Midbrain (tissue), 1 donor: Measurements from ENCODE around the gene TDRD12.
"Not testable (repeated sequence)": the region's sequence is repeated elsewhere in the genome, so short reads cannot be mapped to it uniquely, and the experiment has no call there.

Experiments
- DNase-seq: peaks from one replicate; lab custom pipeline; 2025; lab: John Stamatoyannopoulos, UW

Gene TDRD12

DNA sequence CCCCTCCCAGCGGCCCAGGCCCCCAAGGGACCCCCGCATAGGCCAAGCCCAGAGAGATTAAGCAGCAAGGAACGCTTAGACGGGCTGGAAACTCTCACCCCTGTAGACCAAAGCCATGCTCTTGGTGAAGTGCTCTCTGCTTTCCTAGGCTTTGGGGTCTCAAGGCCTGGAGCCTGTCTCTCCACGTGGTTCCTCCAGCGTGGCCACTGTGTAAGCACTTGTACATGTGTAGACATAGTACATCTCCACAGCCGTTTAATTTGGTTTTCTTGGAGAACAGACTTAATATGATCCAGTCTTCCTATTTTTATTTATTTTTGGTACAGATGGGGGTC lies 26.9 kb upstream of the TDRD12 start:
- DNase-seq, result no peak

- DNase-seq, result not testable (repeated sequence)
Observed at GRCh38 chr19:32693151-32694108, 26.1 kb upstream of the TDRD12 start.

DNA sequence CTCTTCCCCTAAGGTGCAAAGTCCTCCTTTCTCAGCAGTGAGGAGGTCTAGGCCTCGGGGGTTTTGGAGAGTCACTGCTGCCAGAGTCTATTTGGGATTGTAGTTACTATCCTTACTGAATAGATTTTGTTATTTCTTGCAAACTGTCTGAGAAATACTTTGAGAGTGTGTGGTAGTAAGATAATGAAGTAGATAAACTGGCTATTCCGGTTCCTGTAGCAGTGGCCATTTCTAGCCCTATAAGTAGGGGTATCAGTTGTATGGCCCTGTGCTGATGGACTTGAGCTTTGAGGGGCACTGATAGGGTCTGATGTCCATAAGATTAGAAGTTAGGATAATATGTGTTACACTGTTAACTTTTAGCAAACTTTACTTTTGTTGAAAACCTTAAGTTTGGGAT lies 25.3 kb upstream of the TDRD12 start:
- DNase-seq, result not testable (repeated sequence)

DNA sequence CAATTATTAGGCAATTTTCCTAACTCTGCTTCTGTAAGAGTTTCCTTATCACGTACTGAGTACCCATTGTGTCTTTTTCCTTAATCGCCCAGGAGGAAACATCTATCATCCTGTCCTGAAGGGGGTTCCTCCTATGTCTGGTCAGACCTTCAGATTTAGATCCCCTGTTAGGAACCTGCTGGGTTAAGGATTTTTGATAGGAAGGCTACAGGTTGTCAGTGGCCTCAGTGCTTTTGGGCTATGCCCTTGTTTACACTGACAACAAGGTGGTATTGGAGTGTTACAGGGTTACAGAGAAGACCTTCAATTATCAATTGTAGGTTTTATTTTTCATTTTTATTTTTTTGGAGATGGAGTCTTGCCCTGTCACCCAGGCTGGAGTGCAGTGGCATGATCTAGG lies 24.7 kb upstream of the TDRD12 start:
- not testable (repeated sequence) for DNase-seq

DNA sequence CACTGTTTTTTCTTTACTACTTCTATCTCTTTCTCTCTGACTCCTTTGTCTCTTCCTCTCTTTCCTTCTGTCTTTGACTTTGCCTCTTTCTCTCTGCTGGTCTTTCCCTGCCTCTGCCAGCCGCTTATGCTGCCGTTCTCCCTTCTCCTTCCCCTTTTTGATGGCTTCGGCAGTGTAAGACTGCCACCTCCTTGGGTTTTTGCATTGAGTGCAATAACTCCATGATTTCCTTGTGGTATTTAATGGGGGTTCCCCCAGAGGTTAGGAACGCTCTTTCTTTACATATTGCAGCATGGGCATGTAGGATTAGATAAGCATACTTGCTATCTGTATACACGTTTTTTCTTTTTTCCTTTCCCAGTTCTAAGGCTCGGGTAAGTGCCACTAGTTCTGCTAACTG lies 24.1 kb upstream of the TDRD12 start:
- DNase-seq, result not testable (repeated sequence)

DNA sequence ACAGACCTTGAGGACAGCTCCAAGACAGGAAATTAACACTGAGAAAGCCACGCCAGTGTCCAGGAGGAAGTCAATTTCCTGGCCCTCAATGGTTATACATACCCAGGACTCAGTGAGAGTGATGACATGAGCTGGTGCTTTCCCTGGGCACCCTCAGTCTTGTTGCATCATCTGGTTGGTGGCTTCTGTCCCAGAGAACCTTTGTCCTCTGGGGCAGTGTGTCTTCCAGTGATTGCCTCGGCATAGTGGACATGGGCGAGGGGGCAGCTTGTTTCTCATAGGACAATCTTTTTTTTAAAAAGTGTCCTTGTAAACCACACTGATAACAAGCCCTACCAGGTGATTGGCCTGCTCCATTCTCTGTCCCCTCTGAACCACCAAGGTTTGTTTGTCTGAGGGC lies 22.8 kb upstream of the TDRD12 start:
- DNase-seq, result not testable (repeated sequence)

DNA sequence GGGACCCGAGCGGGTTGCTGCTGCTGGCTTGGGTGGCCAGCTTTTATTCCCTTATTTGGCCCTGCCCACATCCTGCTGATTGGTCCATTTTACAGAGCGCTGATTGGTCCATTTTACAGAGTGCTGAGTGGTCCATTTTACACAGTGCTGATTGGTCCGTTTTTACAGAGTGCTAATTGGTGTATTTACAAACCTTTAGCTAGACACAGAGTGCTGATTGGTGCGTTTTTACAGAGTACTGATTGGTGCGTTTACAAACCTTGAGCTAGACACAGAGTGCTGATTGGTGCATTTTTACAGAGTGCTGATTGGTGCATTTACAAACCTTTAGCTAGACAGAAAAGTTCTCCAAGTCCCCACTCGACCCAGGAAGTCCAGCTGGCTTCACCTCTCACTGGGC lies 19.4 kb upstream of the TDRD12 start:
- DNase-seq, result not testable (repeated sequence)

DNA sequence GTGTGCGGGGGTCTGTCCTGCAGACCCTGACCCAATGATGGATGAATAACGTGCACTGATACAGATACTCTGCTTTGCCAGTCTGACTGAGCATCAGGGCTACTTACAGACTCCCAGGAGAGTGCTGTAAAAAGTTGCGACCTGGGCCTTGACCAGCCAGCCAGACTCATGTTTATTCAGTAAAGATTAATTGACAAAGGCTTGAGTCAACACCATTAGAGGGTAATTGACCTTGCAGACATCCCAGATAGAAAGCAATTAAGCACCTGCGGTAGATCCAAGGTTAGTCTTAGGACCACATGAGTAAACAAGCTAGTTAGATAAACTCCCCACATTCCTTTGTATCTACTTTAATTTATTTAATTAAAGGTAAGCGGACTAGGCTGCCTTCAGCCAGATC lies 17.6 kb upstream of the TDRD12 start:
- no peak for DNase-seq

DNA sequence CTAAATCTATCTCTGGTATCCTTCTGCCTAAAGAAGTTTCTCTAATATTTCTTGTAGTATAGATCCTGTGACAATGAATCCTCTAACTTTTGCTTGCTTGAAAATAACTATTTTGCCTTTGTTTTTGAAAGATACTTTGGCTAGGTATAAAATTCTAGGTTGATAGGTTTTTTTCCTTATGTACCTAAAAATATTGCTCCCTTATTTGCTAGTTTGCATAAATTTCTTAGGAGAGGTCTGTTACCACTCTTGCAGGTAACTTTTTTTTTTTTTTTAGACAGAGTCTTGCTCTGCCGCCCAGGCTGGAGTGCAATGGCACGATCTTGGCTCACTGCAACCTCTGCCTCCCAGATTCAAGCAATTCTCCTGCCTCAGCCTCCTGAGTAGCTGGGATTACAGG lies 15.6 kb upstream of the TDRD12 start:
- DNase-seq, result not testable (repeated sequence)

GRCh38 chr19:32708457-32708856 lies 11.1 kb upstream of the TDRD12 start:
- no peak for DNase-seq

GRCh38 chr19:32709032-32709431 lies 10.5 kb upstream of the TDRD12 start:
- no peak for DNase-seq

GRCh38 chr19:32711747-32712146 lies 7.8 kb upstream of the TDRD12 start:
- no peak for DNase-seq

DNA sequence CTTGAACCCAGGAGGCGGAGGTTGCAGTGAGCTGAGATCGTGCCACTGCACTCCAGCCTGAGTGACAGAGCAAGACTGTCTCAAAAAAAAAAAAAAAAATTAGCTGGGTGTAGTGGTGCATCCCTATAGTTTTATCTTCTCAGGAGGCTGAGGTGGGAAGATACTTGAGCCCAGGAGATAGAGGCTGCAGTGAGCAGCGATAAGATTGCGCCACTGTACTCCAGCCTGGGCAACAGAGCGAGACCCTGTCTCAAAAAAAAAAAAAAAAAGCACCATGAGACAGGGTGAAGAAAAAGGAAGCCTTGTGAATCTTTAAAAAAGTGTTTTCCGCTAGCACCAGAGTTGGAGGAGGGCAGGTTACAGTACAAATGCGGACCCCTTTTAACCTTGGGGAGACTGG lies 3.4 kb upstream of the TDRD12 start:
- DNase-seq, result not testable (repeated sequence)

DNA sequence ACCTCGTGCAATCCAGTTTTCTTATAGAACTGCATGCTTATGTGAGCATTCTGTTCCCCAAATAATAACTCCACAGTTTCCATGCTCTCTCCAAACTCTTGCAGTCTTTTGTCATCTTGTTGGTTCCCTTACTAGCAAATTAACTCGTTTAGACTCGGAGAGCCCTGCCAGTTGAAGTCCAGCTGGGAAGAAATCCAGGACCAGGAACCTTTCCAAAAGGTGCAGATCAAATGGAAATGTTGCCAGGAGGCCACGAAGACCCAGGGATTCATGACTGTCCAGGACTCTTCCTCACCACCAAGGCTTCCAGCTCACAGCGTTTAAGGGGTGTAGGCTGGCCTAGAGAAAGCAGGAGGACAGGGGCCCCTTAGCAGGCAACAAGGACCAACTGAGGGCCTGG lies 2.1 kb upstream of the TDRD12 start:
- no peak for DNase-seq

DNA sequence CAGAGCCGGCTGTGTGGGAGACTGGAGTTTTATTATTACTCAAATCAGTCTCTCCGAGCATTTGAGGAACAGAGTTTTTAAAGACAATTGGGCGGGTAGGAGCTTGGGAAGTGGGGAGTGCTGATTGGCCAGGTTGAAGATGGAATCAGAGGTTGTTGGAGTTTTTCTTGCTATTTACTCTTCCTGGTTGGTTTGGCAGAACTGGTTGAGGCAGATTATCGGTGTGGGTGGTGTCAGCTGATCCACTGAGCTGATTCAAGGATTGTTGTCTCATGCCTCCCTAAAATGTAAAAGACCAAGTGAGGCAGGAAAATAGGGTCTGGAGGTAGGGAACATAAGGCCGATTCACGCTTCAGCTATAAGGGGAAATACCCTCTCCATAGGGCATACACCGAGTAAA lies 1.3 kb upstream of the TDRD12 start:
- DNase-seq, result no peak

- no peak for DNase-seq
Observed at GRCh38 chr19:32720216-32720935, 809 bp downstream of the TDRD12 start.

DNA sequence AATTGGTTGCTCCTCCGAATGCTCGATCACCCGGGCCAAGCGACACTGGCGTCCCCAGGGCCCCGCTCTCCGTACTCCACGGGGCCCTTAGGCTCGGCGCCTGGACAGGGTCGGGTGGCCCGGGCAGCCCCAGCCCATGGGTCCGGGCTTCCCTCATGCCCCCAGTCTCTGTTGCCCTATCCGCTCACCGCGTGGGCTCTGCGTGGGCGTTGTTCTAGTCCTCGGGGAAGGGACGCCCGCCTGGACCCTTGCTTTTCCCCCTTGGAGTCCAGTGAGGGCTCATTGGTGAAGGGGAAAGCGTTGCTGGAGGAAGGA lies 1.3 kb downstream of the TDRD12 start:
- DNase-seq, result no peak

GRCh38 chr19:32735936-32736335 lies 16.4 kb downstream of the TDRD12 start:
- DNase-seq, result no peak

DNA sequence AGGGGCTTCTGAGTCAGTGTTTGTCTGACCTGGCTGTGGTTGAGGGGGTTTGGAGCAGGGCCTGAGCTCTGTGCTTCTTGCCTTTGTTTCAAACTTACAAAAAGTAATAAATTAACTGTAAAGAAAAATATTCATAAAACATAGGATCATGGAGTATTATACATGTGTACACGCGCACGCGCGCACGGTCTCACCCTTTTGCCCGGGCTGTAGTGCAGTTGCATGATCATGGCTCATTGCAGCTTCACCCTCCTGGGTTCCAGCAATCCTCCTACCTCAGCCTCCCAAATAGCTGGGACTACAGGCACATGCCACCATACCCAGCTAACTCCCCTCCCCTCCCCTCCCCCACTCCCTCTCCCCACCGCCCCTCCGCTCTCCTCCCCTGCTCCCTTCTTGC lies 23.5 kb downstream of the TDRD12 start:
- DNase-seq, result no peak

GRCh38 chr19:32743447-32743846 lies 23.9 kb downstream of the TDRD12 start:
- DNase-seq, result no peak

DNA sequence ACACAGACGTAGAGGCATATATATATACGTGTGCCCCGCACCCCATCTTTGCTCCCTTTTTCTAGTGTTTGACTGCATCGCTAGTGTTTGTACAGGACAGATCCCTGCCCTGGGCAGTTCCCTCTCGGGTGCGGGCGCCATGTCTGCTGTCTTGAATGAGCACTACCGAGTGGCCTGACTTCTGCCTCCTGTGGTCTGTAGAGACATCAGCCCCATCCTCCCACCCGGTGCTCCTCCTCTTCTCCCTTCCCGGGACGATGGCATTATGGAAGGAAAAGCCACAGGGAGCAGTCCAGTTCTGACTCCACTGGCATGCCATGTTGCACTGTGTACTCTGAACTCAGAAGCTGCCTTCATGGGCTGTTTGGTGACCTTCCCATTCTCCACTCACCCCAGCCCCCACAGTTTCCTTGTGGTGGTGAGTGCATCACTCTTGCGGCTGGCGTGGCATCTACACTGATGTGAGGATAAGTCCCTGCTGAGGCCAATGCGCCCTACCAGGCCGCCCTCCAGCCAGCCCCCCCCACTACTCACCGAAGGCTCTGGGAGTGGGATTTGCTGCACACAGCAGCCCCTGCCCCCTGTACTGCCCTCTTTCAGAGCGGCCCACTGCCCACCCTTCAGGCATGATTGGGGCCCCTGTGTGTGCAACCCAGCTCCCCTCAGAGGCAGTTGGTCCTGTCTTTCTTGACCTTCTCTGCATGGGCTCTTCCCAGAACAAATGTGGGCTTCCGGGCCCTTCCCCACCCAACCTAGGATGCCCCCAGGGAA lies 25.2 kb downstream of the TDRD12 start:
- DNase-seq, result no peak

DNA sequence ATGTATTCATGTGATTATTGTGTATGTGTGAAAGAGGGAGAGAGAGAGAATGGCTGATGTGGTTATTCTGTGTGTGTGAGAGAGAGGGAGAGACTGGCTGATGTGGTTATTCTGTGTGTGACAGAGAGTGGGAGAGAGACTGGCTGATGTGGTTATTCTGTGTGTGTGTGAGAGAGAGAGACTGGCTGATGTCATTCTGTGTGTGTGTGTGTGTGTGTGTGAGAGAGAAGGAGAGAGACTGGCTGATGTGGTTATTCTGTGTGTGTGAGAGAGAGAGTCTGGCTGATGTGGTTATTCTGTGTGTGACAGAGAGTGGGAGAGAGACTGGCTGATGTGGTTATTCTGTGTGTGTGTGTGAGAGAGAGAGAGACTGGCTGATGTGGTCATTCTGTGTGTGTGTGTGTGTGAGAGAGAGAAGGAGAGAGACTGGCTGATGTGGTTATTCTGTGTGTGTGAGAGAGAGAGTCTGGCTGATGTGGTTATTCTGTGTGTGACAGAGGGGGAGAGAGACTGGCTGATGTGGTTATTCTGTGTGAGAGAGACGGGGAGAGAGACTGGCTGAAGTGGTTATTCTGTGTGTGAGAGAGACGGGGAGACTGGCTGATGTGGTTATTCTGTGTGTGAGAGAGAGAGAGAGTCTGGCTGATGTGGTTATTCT lies 26.2 kb downstream of the TDRD12 start:
- not testable (repeated sequence) for DNase-seq
